LNCaP clone FGC (cell line): ENCODE data around the gene HSDL2.
A peak's percentile ranks its signal among the peaks of the same experiment; 100 is the strongest.

Source experiments
- DNase-seq: peaks from one replicate; pipeline ENCODE4 v3.0.0-alpha.2; 2011; ENCODE audit warnings: low read depth
- H3K4me3 ChIP-seq: 2 replicates; pipeline ENCODE4 v1.5.1; 2011; ENCODE audit warnings: mild to moderate bottlenecking, low read depth, low read length, control low read depth
- CTCF ChIP-seq: IDR thresholded peaks from 2 replicates; pipeline ENCODE4 v1.5.1; 2012; ENCODE audit warnings: mild to moderate bottlenecking; ENCODE audit not compliant: control insufficient read depth, insufficient read depth; ENCODE audit errors: extremely low read depth

HSDL2 gene

GRCh38 chr9:112396872-112397271 is 17.0 kb downstream of the HSDL2 start:
- peak; percentile 94 for DNase-seq
- H3K4me3 ChIP-seq: no peak overlapping the region
- no peak for TF ChIP-seq CTCF

DNA sequence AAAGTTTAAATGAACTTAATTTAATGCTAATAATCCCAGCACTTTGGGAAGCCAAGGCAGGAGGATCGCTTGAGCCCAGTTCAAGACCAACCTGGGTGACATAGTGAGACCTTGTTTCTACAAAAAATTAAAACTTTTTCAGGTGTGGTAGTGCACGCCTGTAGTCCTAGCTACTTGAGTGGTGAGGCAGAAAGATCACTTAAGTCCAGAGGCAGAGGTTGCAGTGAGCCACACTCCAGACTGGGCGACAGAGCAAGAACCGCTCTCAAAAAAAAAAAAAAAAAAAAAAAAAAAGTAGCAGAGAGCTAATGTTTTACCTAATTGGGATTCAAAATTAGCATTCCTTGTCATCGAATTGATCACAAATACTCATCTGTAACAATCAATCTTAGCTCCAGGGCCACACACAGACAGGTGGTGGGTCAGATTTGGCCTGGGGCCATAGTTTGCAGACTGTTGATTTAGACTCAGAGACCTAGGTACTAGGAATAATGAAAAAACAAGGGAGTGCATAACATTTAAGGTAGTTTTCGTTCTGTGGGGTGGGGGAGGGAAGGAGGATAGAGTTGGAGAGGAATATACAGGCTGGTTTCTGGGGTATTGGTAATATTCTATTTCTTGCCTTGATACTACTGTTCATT is 21.4 kb downstream of the HSDL2 start:
- H3K4me3 ChIP-seq: no peak overlapping the region
- TF ChIP-seq CTCF: no peak
- no peak for DNase-seq

DNA sequence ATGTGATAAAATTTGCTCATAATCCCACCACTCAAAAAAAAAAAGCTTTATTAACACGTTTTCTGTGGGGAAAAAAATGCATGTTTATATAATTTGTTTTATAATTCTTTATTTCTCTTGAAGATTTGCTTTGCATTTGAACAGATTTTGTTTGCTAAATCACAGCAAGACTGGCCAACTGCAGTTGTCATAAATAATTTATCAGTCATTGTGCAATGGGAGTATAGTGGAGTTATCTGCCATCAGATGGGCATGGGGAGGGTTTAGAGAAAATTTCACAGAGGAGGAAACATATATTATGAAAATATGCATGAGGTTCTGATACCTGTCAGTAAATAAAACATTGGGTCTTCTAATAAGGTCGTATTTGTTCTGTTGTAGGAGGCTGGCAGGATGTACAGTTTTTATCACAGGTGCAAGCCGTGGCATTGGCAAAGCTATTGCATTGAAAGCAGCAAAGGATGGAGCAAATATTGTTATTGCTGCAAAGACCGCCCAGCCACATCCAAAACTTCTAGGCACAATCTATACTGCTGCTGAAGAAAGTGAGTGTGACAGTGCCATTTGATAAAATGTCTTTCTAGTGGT is 23.8 kb downstream of the HSDL2 start:
- no peak overlapping the region for H3K4me3 ChIP-seq
- DNase-seq: peak; percentile 76
- TF ChIP-seq CTCF: no peak

- H3K4me3 ChIP-seq: no peak overlapping the region
- no peak for TF ChIP-seq CTCF
- no peak for DNase-seq
These were observed 24.6 kb downstream of the HSDL2 start for GRCh38 chr9:112404508-112404932.

GRCh38 chr9:112408275-112408674 is 28.4 kb downstream of the HSDL2 start:
- no peak for TF ChIP-seq CTCF
- no peak for DNase-seq
- no peak overlapping the region for H3K4me3 ChIP-seq

DNA sequence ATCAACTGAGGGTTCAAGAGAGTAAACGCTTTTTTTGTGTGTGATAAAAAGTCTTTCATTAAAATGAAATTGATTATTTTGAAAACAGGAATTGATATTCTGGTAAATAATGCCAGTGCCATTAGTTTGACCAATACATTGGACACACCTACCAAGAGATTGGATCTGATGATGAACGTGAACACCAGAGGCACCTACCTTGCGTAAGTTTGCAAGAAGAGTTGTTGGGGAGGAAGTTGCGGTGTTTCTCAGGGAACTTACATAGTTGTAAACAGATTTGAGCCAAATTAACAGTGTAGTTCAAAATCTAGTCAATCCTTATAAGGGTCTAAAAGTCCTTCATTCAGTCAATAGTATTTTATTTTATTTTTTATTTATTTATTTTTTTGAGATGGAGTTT is 28.9 kb downstream of the HSDL2 start:
- no peak for TF ChIP-seq CTCF
- no peak overlapping the region for H3K4me3 ChIP-seq
- no peak for DNase-seq

GRCh38 chr9:112409758-112410157 is 29.9 kb downstream of the HSDL2 start:
- no peak for DNase-seq
- TF ChIP-seq CTCF: no peak

More at GRCh38 chr9:112409758-112410157, 29.9 kb downstream of the HSDL2 start:
- H3K4me3 ChIP-seq: no peak overlapping the region
